GM18861 (cell line): ENCODE data around the gene SIX6.
"Not testable (repeated sequence)": the region's sequence is repeated elsewhere in the genome, so short reads cannot be mapped to it uniquely, and the experiment has no call there.

Experiments
- ATAC-seq: cut with Tn5 transposase; IDR thresholded peaks from one replicate; pipeline ENCODE4 v1.9.1; 2021; ENCODE audit not compliant: unreplicated experiment

The SIX6 gene

GRCh38 chr14:60508707-60509437 is at the start of gene SIX6:
SIX6 (plus strand) TSS chr14:60509146; CDS start chr14:60509399, 253 bp downstream.
- no peak for ATAC-seq

DNA sequence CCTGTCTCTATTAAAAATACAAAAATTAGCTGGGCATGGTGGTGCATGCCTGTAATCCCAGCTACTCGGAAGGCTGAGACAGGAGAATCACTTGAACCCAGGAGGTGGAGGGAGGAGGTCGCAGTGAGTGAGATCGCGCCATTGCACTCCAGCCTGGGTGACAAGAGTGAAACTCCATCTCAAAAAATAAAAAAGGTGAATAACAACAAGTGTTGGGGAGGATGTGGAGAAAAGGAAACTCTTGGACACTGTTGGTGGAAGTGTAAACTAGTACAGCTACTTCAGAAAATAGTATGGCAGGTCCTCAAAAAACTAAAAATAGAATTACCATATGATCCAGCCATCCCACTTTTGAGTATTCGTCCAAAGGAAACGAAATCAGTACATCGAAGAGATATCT is 28.7 kb upstream of the SIX6 start:
- not testable (repeated sequence) for ATAC-seq

DNA sequence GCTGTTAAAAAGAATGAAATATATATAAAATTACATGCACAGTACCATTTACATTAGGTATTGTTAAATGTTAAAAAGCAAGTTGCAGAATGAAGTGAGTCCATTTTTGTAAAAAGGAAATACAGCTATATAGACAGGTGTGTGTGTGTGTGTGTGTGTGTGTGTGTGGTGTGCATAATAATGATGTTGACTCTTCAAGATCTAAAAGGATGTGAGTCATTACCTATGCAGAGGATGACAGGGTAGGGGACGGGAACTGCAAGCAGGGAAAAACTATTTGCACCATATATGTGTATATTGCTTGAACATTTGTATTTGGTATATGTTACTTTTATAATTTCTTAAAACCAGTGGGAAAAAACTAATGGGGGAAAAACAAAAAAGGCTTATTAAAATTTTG is 26.2 kb upstream of the SIX6 start:
- no peak for ATAC-seq

DNA sequence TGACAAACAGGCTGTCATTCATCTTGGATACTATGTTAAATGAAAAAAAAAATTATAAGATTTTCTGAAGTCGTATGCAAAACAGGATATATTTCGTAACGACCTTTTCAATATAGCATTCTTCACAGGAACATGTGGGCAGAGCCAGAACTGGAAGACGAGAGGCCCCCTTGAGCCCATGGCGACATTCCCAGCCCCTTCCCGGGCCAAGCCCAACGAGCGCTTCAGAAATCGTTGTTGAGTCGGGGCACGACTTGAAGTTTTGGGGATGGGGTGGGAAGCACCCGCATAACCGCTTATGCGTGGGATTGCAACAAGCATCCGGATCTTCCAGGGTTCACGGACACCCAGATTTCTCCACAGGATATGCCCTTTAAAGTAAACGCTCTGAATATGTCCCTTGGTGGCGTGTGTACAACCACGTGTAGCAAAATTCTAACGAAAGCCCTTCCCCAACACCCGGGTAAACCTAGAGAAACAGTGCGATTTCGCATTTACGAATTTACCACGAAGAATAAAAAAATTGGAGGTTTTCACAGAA is 23.8 kb upstream of the SIX6 start:
- no peak for ATAC-seq

GRCh38 chr14:60485598-60486251 is 23.2 kb upstream of the SIX6 start, which contains the start of gene C14orf39:
C14orf39 (minus strand) TSS chr14:60486063; CDS start chr14:60485078, 985 bp downstream.
- ATAC-seq = no peak

- ATAC-seq = no peak
These were observed 21.7 kb upstream of the SIX6 start for GRCh38 chr14:60487211-60487610.

GRCh38 chr14:60488175-60488574 is 20.8 kb upstream of the SIX6 start:
- ATAC-seq = no peak

DNA sequence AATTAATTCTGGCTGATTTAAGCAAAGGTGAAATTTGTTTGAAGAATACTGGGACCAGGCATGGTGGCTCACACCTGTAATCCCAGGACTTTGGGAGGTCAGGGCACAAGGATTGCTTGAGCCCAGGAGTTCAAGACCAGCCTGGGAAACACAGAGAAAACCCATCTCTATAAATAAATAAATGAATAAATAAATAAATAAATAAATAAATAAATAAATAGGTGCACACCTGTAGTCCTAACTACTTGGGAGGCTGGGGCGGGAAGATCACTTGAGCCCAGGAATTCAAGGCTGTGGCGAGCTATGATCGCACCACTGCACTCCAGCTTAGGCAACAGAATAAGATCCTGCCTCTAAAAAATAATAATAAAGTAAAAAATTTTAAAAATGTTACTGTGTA is 18.7 kb upstream of the SIX6 start:
- no peak for ATAC-seq

DNA sequence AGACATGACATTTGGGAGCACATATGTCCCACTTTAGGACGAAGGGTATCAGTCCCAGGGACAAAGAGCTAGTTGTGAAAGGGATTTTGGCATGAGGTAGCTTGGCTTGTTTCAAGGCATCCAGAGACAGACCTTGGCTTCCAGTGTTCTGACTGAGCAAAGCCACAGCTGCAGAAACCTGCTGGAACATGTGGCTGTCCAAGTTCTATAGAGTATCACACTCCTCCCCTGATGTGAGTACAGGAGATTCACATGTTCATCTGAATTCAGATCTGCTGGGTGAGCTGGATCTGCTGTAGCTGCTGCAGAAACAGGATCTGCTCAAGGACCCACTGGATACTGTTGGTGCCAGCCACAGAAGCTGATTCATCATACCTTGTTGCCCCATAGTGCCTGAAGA is 13.0 kb upstream of the SIX6 start:
- ATAC-seq = no peak

DNA sequence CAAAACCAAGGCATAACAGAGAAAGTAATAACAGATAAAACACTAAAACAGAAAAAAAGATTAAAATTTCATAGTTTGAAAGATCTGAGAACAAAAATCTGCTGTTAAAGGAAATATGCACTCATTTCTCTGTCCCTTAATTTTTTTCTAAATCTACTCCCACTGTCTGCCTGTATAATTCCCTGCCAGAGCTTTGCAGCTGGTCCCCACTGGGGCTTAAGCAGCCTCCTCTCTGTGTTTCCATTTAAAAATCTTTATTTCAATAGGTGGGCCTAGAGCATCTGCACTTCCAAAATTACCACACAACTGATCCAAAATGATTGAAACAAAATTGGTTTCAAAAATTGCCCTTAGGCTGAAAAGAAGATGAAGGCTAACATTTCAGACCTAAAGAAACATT is 6.4 kb upstream of the SIX6 start:
- ATAC-seq = no peak

- no peak for ATAC-seq
These were observed 3.5 kb upstream of the SIX6 start for GRCh38 chr14:60505448-60505847.

DNA sequence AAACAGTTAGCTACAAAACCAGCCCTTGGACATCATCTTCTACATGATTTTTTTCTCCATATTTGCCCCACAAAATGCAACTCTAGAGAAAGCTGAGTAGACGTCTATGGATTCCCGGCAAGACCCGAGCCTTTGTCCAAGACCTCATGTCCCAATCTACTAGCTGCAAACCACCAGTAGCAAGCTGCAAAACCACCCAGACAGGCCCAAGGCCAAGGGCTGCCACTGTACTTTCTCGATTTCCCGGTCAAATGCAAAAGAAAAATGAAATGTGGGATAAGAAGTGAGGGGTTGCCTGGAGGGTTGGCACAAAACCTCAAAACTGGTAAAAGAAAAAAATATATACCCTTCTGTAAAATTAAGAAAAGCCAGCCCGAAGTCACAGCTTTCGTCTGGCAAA is 2.9 kb upstream of the SIX6 start:
- ATAC-seq = no peak

- ATAC-seq = no peak
These were observed 2.4 kb upstream of the SIX6 start for GRCh38 chr14:60506462-60506984.

- ATAC-seq = no peak
These were observed 1.7 kb upstream of the SIX6 start for GRCh38 chr14:60506985-60507829.

GRCh38 chr14:60508363-60508706 is 611 bp upstream of the SIX6 start:
- no peak for ATAC-seq

DNA sequence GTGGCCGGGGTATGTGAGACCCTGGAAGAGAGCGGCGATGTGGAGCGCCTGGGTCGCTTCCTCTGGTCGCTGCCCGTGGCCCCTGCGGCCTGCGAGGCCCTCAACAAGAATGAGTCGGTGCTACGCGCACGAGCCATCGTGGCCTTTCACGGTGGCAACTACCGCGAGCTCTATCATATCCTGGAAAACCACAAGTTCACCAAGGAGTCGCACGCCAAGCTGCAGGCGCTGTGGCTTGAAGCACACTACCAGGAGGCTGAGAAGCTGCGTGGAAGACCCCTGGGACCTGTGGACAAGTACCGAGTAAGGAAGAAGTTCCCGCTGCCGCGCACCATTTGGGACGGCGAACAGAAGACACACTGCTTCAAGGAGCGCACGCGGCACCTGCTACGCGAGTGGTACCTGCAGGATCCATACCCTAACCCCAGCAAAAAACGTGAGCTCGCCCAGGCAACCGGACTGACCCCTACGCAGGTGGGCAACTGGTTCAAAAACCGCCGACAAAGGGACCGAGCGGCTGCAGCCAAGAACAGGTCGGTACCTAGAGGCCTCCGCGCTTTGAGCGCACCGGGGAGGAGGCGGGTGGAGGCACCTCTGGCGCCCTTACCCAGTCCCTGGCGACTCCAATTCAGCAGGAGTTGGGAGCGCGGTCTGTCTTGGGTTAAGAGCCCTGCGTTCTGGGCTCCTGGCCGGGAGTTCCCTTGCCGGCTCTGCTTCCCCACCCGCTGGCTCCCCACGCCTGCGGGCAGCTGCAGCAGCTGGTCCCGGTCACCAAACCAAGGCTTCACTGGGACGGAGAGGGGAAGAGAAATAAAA is 700 bp downstream of the SIX6 start:
- ATAC-seq = no peak

DNA sequence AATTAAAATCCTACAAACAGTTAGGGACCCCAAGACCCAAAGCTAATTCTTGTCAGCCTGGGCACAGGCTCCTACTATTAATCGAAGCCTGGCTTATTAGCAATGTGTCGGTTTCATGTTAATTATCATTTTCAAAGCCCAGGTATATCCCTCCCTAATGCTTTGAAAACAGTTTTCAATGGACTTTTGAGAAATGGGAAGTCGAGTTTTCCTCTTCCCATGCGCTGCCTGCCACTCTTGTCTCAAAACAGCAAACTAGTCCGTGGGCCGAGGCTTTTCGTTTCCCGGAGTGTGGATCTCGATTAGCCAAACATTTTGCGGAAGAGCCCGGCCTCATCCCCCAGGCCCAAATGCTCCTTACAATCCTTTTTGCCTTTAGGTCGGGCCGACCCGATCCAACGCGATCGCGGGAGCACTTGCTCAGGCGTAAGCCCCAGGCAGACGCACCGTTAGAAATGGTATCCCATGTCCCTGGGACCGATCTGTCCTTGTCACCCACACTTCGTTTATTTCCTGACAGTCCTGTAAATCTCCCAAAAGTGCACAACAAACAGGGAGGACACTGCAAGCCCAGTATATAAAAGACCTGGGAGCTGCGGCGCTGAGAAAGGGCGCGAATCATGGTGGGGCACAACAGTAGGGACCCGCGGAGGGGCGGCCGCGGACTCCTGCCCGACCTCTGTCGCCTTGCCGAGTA is 1.5 kb downstream of the SIX6 start:
- no peak for ATAC-seq

DNA sequence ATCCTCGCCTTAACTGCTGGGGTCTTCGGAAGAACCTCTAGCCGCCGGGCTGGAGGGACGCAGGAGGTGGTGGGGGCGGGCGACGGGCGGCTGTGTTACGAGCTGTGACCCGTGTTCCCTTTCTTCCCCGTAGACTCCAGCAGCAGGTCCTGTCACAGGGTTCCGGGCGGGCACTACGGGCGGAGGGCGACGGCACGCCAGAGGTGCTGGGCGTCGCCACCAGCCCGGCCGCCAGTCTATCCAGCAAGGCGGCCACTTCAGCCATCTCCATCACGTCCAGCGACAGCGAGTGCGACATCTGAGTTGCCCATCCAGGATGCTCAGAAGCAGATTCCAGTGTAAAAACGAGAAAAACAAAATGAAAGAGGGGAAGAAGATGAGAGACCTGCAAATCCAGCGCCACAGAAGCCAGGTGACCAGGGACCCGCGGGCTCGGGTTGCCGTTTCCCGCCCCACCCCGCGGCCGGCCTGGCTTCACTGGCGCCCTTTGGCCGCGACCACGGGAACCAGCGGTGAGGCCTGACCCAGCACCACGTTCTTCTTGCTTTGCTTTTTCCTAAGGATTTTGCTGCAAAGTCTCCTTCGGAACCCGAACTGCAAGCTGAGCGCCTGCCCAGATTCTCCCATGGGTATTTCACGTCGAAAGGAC is 2.1 kb downstream of the SIX6 start:
- no peak for ATAC-seq

DNA sequence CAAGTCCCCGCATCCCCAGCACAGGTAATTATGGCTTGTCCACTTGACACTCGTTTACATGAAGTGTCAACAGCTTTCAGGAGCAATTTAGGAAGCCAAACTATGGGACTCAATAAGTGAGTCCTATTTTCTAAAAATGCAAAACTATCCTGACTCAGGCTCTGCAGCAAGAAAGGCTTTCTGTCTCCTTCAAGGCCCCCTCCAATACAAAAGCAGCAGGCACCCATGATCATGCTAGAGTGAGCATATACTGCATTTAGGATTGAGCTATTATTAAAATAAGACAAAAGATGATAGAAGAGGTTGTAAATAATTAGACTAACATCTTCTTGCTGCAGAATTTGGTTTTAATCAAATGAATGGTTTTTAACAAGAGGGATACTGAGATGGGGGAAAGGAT is 3.2 kb downstream of the SIX6 start:
- ATAC-seq = no peak
